Left colon (tissue), 2 donors: ENCODE data around the gene MYBPC3. TPM values are rescaled to one million over a fixed set of nuclear protein-coding genes. Genes with fewer than 3 reads are reported as not detected.
"Not testable (repeated sequence)": the region's sequence is repeated elsewhere in the genome, so short reads cannot be mapped to it uniquely, and the experiment has no call there.

Experiments
- ATAC-seq: fragments of 200-7000 bp; cut with Tn5 transposase; one replicate; pipeline ENCODE4 v1.9.1; 2020; ENCODE audit warnings: mild to moderate bottlenecking, moderate library complexity
- DNase-seq, 2 donors: peaks; one replicate each; pipeline ENCODE4 v3.0.0-alpha.2; 2020
- intact Hi-C, 2 donors: fragments of 100-400 bp; cut with DNase I in 1 of 2; cut with micrococcal nuclease in 1 of 2; formaldehyde crosslinking; loops; one replicate each; pipeline versions ENCODE4 v1.11.2 to v1.14.0; 2022; cut with DNase I, micrococcal nuclease
- total RNA-seq, 2 donors: library from RNA; stranded (reverse); fragmentation: NEBNext Ultra II Directional; extraction: Animal tissue kit (Norgen Biotek cat#: 25700); gene quantifications; one replicate each; pipeline ENCODE4 v1.2.1, GENCODE V29; 2021
- donor health status: DM: no; HTN: no; CAD: no.
- donor health status: DM: yes; HTN: yes; CAD: no.

The MYBPC3 gene
- total RNA-seq, 2 donors from 2014 or later: not detected

- DNase-seq: peak; percentile 68 to 85
- intact Hi-C loops: no loop called here
- ATAC-seq: peak; percentile 93
These were observed 20.8 kb downstream of the MYBPC3 start for GRCh38 chr11:47331454-47332302.

- ATAC-seq (peak; percentile 14), DNase-seq (no peak)
- intact Hi-C loops: no loop called here
These were observed 22.2 kb downstream of the MYBPC3 start for GRCh38 chr11:47329987-47330931.

- intact Hi-C loops: no loop called here
- no peak for ATAC-seq
- no peak for DNase-seq
These were observed 23.0 kb downstream of the MYBPC3 start for GRCh38 chr11:47329431-47329986.

- ATAC-seq (no peak), DNase-seq (peak in 1 of 2 donors; percentile 28)
- intact Hi-C loops: no loop called here
These were observed 23.8 kb downstream of the MYBPC3 start for GRCh38 chr11:47328449-47329390.

GRCh38 chr11:47327949-47328348 is 24.6 kb downstream of the MYBPC3 start:
- DNase-seq (no peak), ATAC-seq (no peak)
- intact Hi-C loops: no loop called here

- no peak for DNase-seq
- intact Hi-C loops: no loop called here
- no peak for ATAC-seq
These were observed 25.5 kb downstream of the MYBPC3 start for GRCh38 chr11:47327025-47327424.

- no peak for DNase-seq
- no peak for ATAC-seq
- intact Hi-C loops: no loop called here
These were observed 26.3 kb downstream of the MYBPC3 start for GRCh38 chr11:47326198-47326597.

- DNase-seq: peak in 1 of 2 donors; percentile 54
- peak; percentile 50 for ATAC-seq
- intact Hi-C loops: no loop called here
These were observed 27.0 kb downstream of the MYBPC3 start for GRCh38 chr11:47325271-47326041.

GRCh38 chr11:47324520-47324919 is 28.0 kb downstream of the MYBPC3 start:
- intact Hi-C loops: no loop called here
- DNase-seq (no peak), ATAC-seq (no peak)

- ATAC-seq: no peak
- intact Hi-C loops: no loop called here
- DNase-seq: no peak
These were observed 34.3 kb downstream of the MYBPC3 start for GRCh38 chr11:47318166-47318565.

- DNase-seq: no peak
- intact Hi-C loops: no loop called here
- ATAC-seq: no peak
These were observed 35.3 kb downstream of the MYBPC3 start for GRCh38 chr11:47317064-47317828.

GRCh38 chr11:47316501-47316900 is 36.0 kb downstream of the MYBPC3 start:
- DNase-seq, ATAC-seq, intact Hi-C loops: not testable (repeated sequence)

- DNase-seq (no peak), ATAC-seq (no peak)
- intact Hi-C loops: no loop called here
These were observed 37.5 kb downstream of the MYBPC3 start for GRCh38 chr11:47314992-47315391.

GRCh38 chr11:47308050-47308823 is 44.3 kb downstream of the MYBPC3 start:
- intact Hi-C loops: no loop called here
- DNase-seq (no peak), ATAC-seq (no peak)

GRCh38 chr11:47306484-47306844 is 46.0 kb downstream of the MYBPC3 start:
- intact Hi-C loops: no loop called here
- ATAC-seq (no peak), DNase-seq (no peak)

- intact Hi-C loops: no loop called here
- DNase-seq (no peak), ATAC-seq (no peak)
These were observed 46.6 kb downstream of the MYBPC3 start for GRCh38 chr11:47305734-47306483.
